ENCODE results near the gene VAX1.
"Not testable (repeated sequence)": the region's sequence is repeated elsewhere in the genome, so short reads cannot be mapped to it uniquely, and the experiment has no call there.

The VAX1 gene

GRCh38 chr10:117134306-117135025 is 3.6 kb downstream of the VAX1 start:
- DNase-seq = no peak

GRCh38 chr10:117134056-117134305 is 4.1 kb downstream of the VAX1 start:
- no peak for DNase-seq

DNA sequence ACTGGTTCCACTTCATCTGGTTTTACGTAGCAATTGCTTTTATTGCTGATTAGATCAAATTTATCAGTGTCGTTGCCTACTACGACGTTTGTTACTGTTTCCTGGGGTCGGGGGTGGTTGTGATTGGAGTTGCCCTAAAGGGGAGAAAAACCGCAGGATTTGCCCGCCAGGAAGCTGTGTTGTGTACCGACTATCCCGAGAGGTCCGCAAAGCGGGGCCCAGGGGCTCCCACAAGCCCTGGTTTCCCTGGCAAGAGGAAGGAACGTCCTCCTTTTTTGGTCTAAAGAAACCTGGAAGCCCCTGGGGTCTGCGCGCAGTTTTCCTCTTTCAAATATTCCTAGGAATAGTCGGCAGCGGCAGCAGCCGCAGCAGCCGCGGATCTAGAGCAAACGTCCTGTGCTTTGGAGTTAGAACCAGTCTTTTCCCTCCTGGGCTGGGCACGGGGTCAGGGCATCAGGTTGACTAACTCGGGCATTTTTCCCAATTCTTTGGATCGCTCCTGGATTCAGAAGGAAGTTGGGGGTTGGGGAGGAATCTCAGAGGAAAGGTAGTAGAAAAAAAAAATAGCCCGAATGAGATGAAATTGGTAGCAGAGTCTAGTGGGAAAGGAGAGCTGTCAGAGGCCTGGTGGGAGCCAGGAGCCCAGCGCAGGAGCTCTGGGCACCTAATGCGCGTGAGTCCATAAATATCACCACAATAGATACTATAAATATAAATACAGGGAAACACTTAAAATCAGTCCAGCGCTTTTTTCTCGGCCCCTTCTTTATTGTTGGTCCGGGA is 4.6 kb downstream of the VAX1 start:
- no peak for DNase-seq

- DNase-seq = no peak
Observed at GRCh38 chr10:117132751-117133231, 5.3 kb downstream of the VAX1 start.

GRCh38 chr10:117131376-117132327 is 6.4 kb downstream of the VAX1 start:
- no peak for DNase-seq

GRCh38 chr10:117130862-117131375 is 7.2 kb downstream of the VAX1 start:
- DNase-seq = no peak

DNA sequence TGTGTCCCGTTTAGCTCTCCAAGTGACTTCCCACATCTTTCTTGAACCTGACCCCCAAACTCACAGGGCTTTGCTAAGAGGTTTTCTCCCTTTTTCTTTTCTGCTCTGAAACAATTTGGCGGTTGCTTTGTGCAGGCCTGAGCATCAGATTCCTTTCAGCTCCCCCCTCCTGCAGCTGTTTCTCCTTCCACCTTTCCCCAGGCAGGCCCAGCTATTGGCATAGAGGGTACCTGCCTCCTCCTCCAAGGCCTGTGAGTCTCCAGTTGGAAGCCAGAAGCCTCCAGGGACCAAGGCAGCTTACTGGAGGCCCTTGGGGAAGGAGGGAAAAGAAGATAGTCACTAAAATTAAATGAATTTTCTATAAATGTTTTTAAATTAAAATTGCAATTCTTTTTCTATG is 7.7 kb downstream of the VAX1 start:
- DNase-seq = no peak

GRCh38 chr10:117126645-117127044 is 11.4 kb downstream of the VAX1 start:
- DNase-seq = not testable (repeated sequence)

- no peak for DNase-seq
Observed at GRCh38 chr10:117126034-117126433, 12.0 kb downstream of the VAX1 start.

DNA sequence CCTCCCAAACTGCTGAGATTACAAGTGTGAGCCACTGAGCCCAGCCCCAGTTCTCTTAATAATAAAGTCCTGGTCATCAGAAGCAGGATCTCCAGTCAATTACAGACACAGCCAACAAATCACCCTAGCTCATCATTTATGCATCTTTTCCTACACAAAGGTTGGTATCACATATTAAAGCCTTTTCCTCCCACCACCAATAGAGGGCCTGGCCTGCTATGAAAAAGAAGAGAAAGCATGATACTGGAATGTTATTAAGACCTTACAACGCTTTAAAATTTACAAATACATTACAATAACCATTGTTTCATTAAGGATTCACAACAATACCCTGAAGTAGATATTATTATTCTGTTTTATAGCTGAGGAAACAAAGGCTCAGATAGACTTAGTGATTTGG is 25.9 kb downstream of the VAX1 start:
- DNase-seq = no peak

DNA sequence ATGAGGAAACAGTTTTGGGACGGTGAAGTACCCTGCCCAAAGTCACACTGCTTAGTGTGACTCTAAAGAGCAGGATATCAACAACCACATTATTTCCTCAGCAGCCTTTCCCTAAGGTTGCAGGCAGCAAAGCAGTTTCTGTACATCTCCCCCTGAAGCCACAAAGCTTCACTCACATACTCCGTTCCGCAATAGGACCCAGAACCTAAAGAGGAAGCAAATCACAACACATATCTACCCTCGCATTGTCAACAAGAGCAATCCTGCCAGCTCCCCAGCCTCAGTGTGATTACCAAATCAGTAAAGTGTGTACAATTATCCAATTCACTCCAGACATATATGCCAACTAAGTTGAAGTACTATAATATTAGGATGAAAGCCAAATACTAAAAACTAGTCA is 30.8 kb downstream of the VAX1 start:
- DNase-seq = no peak

DNA sequence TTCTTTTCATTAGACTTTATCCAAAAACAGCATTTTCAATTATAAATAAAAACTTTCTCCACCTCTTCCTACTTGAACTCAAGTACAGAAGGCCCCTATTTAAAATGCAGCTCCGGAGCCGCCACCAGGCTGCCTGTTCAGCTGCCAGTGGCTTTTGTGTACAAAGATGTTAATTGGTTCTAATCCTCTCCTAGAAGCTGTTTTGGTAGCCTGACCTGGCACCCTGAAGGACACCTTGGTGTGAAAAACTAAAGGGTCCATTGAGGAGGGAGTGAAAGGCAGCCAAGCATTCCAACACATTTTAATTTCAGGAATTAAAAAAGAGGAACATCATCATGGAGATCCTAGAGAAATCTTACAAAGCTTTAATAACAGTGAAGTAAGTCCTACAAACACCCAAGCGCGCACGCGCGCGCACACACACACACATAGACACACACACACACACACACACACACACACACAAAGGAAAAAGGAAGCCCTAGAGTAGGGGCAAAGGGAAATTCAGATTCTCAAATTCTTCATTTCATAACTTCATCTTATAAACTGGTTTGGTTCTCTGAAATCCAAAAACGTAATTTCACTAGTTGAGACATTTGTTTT is 41.4 kb downstream of the VAX1 start:
- no peak for DNase-seq

- DNase-seq = no peak
Observed at GRCh38 chr10:117094856-117095255, 43.2 kb downstream of the VAX1 start.

- DNase-seq = no peak
Observed at GRCh38 chr10:117092386-117092785, 45.7 kb downstream of the VAX1 start.

DNA sequence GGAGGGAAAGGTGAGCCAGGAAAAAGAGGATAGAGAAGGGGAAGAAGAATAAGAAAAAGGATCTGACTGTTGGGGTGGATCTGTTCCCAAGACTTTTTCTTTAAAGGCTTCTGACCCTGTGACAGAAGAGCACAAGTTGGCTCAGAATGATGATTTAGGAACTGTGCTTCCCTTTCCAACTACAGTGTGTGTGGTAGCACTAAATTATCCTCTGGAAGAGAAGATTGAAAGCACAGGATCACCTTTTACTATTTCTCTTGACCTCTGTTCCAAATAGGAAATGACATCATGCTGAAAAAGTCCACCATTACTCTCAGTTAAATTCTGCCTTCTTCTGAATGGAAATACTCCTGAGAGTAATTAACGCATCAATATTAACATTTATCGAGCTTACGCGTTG is 47.2 kb downstream of the VAX1 start:
- DNase-seq = no peak

DNA sequence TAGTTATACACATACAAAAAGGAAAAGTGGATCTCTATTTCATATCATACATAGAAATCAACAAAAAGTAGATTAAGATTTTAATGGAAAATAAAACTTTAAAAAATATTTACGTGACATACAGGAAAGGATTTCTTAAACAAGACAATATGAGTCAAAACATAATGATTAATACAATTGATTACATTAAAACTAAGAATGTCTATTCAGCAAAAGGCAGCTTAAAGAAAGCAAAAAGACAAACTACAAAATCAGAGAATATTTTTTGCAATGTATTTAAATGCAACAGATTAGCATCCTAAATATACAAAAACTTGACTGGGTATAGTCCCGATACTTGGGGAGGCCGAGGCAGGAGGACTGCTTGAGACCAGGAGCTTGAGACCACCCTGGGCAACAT is 50.5 kb downstream of the VAX1 start:
- no peak for DNase-seq

DNA sequence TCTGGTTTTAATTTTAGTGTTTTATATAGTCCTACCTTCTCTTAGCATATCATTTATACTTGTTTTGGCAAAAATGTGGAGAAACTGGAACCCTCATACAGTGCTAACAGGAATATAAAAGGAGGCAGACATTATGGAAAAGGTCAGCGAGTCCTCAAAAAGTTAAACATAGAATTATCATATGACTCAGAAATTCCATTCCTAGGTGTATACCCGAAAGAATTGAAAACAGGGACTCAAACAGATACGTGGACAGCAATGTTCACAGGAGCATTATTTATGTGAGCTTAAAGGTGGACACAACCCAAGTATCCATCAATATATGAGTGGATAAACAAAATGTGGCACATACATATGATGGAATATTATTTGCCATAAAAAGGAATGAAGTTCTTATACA is 51.5 kb downstream of the VAX1 start:
- DNase-seq = no peak

DNA sequence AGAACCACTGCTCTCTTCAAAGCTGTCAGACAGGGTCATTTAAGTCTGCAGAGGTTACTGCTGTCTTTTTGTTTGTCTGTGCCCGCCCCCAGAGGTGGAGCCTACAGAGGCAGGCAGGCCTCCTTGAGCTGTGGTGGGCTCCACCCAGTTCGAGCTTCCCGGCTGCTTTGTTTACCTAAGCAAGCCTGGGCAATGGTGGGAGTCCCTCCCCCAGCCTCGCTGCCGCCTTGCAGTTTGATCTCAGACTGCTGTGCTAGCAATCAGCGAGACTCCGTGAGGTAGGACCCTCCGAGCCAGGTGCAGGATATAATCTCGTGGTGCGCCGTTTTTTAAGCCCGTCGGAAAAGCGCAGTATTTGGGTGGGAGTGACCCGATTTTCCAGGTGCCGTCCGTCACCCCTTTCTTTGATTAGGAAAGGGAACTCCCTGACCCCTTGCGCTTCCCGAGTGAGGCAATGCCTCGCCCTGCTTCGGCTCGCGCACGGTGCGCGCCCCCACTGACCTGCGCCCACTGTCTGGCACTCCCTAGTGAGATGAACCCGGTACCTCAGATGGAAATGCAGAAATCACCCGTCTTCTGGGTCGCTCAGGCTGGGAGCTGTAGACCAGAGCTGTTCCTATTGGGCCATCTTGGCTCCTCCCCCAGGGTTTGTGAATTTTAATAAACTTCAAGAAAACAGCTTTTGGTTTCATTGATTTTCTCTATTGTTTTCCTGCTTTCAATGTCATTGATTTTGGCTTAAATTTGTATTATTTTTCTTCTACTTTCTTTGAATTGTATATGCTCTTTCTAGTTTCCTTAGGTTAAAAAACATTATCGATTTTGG is 53.4 kb downstream of the VAX1 start:
- not testable (repeated sequence) for DNase-seq
